ENCODE results near the gene CFDP1.

DNA sequence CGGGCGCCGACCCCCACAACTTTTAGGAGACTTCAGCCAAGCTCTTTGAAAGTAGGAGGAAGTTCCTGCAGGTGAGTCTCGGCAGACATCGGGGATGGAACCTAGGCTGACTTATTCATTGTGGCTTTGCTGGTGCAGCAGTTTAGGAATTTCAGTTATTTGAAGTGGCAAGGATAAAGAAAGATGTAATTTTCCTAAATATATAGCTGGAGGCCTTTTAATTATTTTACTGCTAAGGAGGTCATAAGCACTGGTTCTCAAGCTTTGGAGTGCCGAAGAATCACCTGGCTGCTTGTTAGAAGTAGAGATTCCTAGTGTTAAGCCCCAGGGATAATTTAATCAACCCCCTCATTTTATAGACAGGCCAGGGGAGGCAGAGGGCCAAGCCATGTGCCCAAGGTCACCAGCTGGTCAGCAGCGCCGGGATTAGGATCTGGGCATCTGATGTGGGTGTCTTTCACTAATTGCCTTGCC, 152.9 kb downstream of the CFDP1 start:
- TF ChIP-seq, protein P1, sequence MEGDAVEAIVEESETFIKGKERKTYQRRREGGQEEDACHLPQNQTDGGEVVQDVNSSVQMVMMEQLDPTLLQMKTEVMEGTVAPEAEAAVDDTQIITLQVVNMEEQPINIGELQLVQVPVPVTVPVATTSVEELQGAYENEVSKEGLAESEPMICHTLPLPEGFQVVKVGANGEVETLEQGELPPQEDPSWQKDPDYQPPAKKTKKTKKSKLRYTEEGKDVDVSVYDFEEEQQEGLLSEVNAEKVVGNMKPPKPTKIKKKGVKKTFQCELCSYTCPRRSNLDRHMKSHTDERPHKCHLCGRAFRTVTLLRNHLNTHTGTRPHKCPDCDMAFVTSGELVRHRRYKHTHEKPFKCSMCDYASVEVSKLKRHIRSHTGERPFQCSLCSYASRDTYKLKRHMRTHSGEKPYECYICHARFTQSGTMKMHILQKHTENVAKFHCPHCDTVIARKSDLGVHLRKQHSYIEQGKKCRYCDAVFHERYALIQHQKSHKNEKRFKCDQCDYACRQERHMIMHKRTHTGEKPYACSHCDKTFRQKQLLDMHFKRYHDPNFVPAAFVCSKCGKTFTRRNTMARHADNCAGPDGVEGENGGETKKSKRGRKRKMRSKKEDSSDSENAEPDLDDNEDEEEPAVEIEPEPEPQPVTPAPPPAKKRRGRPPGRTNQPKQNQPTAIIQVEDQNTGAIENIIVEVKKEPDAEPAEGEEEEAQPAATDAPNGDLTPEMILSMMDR (IDR thresholded peaks at IDR 0.05; ENCODE audit: low read depth, low read length), result no peak
- no peak for TF ChIP-seq EZH2phosphoT487 (IDR thresholded peaks at IDR 0.05; ENCODE audit: low read depth)

Measured in OCI-LY3 (cell line).